H1 (cell line): ENCODE measurements around the gene ORAI3. TPM values are rescaled to one million over a fixed set of nuclear protein-coding genes. Genes with fewer than 3 reads are reported as not detected.

Experiments used
- CTCF ChIA-PET: fragments of 300-600 bp; sonication (Branson Sonifier 250); formaldehyde crosslinking; loops from one replicate; lab custom pipeline; 2021; ENCODE audit not compliant: partially characterized antibody; lab: Charles Lee
- POLR2A ChIA-PET: fragments of 300-600 bp; sonication (Branson Sonifier 250); formaldehyde crosslinking; loops from one replicate; lab custom pipeline; 2021; ENCODE audit warnings: inconsistent platforms; ENCODE audit not compliant: partially characterized antibody; lab: Charles Lee
- DNase-seq, 2 experiments: peaks; one replicate each; pipeline versions ENCODE4 v3.0.0 to v3.0.0-alpha.2; 2010 to 2022; ENCODE audit warnings: low spot score in 2 of 2, low read depth in 1 of 2, mixed read lengths in 1 of 2
- FAIRE-seq: peaks from 2 replicates; lab custom pipeline; 2011; peaks lifted over from hg19 to GRCh38; lab: Jason Lieb, UNC
- H2AFZ ChIP-seq: 2 replicates; pipeline ENCODE4 v1.8.1; 2012; ENCODE audit warnings: low read length, inconsistent platforms
- H2AK5ac ChIP-seq: 2 replicates; pipeline ENCODE4 v1.6.1; 2013; ENCODE audit warnings: low read depth, low read length
- H2BK120ac ChIP-seq: replicated peaks from 2 replicates; pipeline ENCODE3; 2013; ENCODE audit warnings: low read depth, low read length, inconsistent platforms
- H2BK12ac ChIP-seq: 2 replicates; pipeline ENCODE4 v1.6.1; 2013; ENCODE audit warnings: low read depth, low read length
- H2BK15ac ChIP-seq: 2 replicates; pipeline ENCODE4 v1.6.1; 2013; ENCODE audit warnings: low read length
- H2BK20ac ChIP-seq: 2 replicates; pipeline ENCODE4 v1.6.1; 2013; ENCODE audit warnings: low read length
- H2BK5ac ChIP-seq: 2 replicates; pipeline ENCODE4 v1.6.1; 2013; ENCODE audit warnings: low read depth, low read length
- H3K14ac ChIP-seq: 2 replicates; pipeline ENCODE4 v1.6.1; 2013; ENCODE audit warnings: inconsistent platforms; ENCODE audit not compliant: insufficient read length
- H3K18ac ChIP-seq: 2 replicates; pipeline ENCODE4 v1.6.1; 2013; ENCODE audit warnings: low read length; ENCODE audit errors: extremely low read depth
- H3K23ac ChIP-seq: 2 replicates; pipeline ENCODE4 v1.6.1; 2013; ENCODE audit warnings: inconsistent platforms; ENCODE audit not compliant: insufficient read length
- H3K23me2 ChIP-seq: 2 replicates; pipeline ENCODE4 v1.6.1; 2013; ENCODE audit warnings: low read depth, low read length
- H3K27ac ChIP-seq: 2 replicates; pipeline ENCODE4 v1.6.1; 2011; ENCODE audit warnings: low read depth, low read length, inconsistent platforms
- H3K27me3 ChIP-seq, 4 experiments: replicated peaks in 1 of 4; 1 replicate in 1 of 4; 2 replicates in 3 of 4; pipeline versions ENCODE4 v1.6.1 to v1.8.1; 2011 to 2013; ENCODE audit warnings: low read length in 3 of 4, mild to moderate bottlenecking in 3 of 4, inconsistent platforms in 2 of 4, mixed read lengths in 2 of 4, moderate library complexity in 1 of 4; ENCODE audit not compliant: control insufficient read depth in 3 of 4, insufficient read depth in 3 of 4; ENCODE audit errors: extremely low read depth in 1 of 4
- H3K36me3 ChIP-seq, 4 experiments: 2 replicates each; pipeline versions ENCODE4 v1.6.1 to v1.8.1; 2011 to 2013; ENCODE audit warnings: mild to moderate bottlenecking in 4 of 4, low read length in 3 of 4, moderate library complexity in 2 of 4, control low read depth in 1 of 4, inconsistent platforms in 1 of 4; ENCODE audit not compliant: insufficient read depth in 4 of 4, control insufficient read depth in 2 of 4
- H3K4ac ChIP-seq: replicated peaks from 2 replicates; pipeline ENCODE3; 2013; ENCODE audit warnings: low read length, low read depth, mixed read lengths, inconsistent platforms; ENCODE audit not compliant: insufficient read length
- H3K4me1 ChIP-seq, 4 experiments: replicated peaks in 1 of 4; 1 replicate in 1 of 4; 2 replicates in 3 of 4; pipeline versions ENCODE4 v1.6.1 to v1.8.1; 2011 to 2013; ENCODE audit warnings: low read length in 3 of 4, inconsistent platforms in 2 of 4, mixed read lengths in 1 of 4; ENCODE audit not compliant: insufficient read depth in 4 of 4, control insufficient read depth in 3 of 4
- H3K4me2 ChIP-seq, 2 experiments: 2 replicates each; pipeline versions ENCODE4 v1.6.1 to v1.8.1; 2011 to 2013; ENCODE audit warnings: low read depth in 2 of 2, low read length in 2 of 2, control low read depth in 1 of 2, inconsistent platforms in 1 of 2, mild to moderate bottlenecking in 1 of 2; ENCODE audit not compliant: insufficient read depth in 1 of 2
- H3K4me3 ChIP-seq, 4 experiments: fragments of 200-600, 300-600 bp in 1 of 4; sonication (generic), shearing (Covaris generic), sonication (Bioruptor Twin) in 1 of 4; 2 replicates each; pipeline versions ENCODE4 v1.5.1 to v1.8.1; 2011 to 2016; ENCODE audit warnings: low read length in 4 of 4, low read depth in 3 of 4, control low read depth in 2 of 4, inconsistent platforms in 2 of 4, mild to moderate bottlenecking in 2 of 4, mixed read lengths in 1 of 4, moderate library complexity in 1 of 4; ENCODE audit not compliant: insufficient read depth in 2 of 4; ENCODE audit errors: extremely low read depth in 1 of 4
- H3K56ac ChIP-seq: replicated peaks from 2 replicates; pipeline ENCODE3; 2013; ENCODE audit warnings: low read depth, mild to moderate bottlenecking, mixed read lengths, low read length, inconsistent platforms; ENCODE audit not compliant: insufficient read length
- H3K79me1 ChIP-seq: 2 replicates; pipeline ENCODE4 v1.6.1; 2013; ENCODE audit warnings: low read depth, low read length, control low read depth
- H3K79me2 ChIP-seq, 2 experiments: 2 replicates each; pipeline versions ENCODE4 v1.6.1 to v1.8.1; 2012 to 2013; ENCODE audit warnings: low read length in 2 of 2, mild to moderate bottlenecking in 2 of 2, inconsistent platforms in 1 of 2; ENCODE audit not compliant: insufficient read depth in 2 of 2, control insufficient read depth in 1 of 2
- H3K9ac ChIP-seq, 4 experiments: replicated peaks in 1 of 4; 1 replicate in 1 of 4; 2 replicates in 3 of 4; pipeline versions ENCODE4 v1.6.1 to v1.8.1; 2011 to 2013; ENCODE audit warnings: low read depth in 3 of 4, low read length in 3 of 4, control low read depth in 2 of 4, mild to moderate bottlenecking in 2 of 4, moderate library complexity in 2 of 4, inconsistent platforms in 1 of 4; ENCODE audit errors: extremely low read depth in 1 of 4
- H3K9me3 ChIP-seq, 2 experiments: 2 replicates each; pipeline versions ENCODE4 v1.6.1 to v1.8.1; 2012 to 2013; ENCODE audit warnings: mild to moderate bottlenecking in 2 of 2, moderate library complexity in 2 of 2, control low read depth in 1 of 2, inconsistent platforms in 1 of 2, low read depth in 1 of 2, low read length in 1 of 2, mixed read lengths in 1 of 2; ENCODE audit not compliant: insufficient read depth in 2 of 2
- H4K20me1 ChIP-seq, 2 experiments: replicated peaks in 1 of 2; 2 replicates each; pipeline versions ENCODE3 to v1.8.1; 2011 to 2013; ENCODE audit warnings: inconsistent platforms in 2 of 2, low read length in 2 of 2, mild to moderate bottlenecking in 1 of 2; ENCODE audit not compliant: insufficient read depth in 2 of 2, control insufficient read depth in 1 of 2
- H4K5ac ChIP-seq: 2 replicates; pipeline ENCODE4 v1.6.1; 2013; ENCODE audit warnings: low read length, low read depth, mixed read lengths, inconsistent platforms; ENCODE audit not compliant: insufficient read length
- H4K8ac ChIP-seq: 2 replicates; pipeline ENCODE4 v1.8.0; 2013; ENCODE audit warnings: mild to moderate bottlenecking, moderate library complexity, low read length, inconsistent platforms; ENCODE audit not compliant: insufficient read depth; ENCODE audit errors: extremely low read depth
- H4K91ac ChIP-seq: replicated peaks from 2 replicates; pipeline ENCODE3; 2013; ENCODE audit warnings: low read length, mixed read lengths, inconsistent platforms; ENCODE audit not compliant: insufficient read length
- CBX8 ChIP-seq: fragments of 300-800, 300-1000 bp; sonication (generic); IDR thresholded peaks from 2 replicates; pipeline ENCODE4 v1.7.1; 2016; ENCODE audit warnings: low read depth, low read length, borderline replicate concordance
- CTCF ChIP-seq, 3 experiments: IDR thresholded peaks; 1 replicate in 2 of 3; 2 replicates in 1 of 3; pipeline versions ENCODE4 v1.5.1 to v1.6.1; 2011; ENCODE audit warnings: low read length in 3 of 3, mild to moderate bottlenecking in 3 of 3, inconsistent platforms in 2 of 3, low read depth in 1 of 3, moderate library complexity in 1 of 3; ENCODE audit not compliant: insufficient read depth in 1 of 3; ENCODE audit errors: control extremely low read depth in 1 of 3
- EGR1 ChIP-seq: IDR thresholded peaks from 2 replicates; pipeline ENCODE4 v1.6.1; 2011; ENCODE audit warnings: low read depth, low read length, borderline replicate concordance
- EP300 ChIP-seq, 2 experiments: IDR thresholded peaks; 1 replicate in 1 of 2; 2 replicates in 1 of 2; pipeline ENCODE4 v1.6.1; 2011 to 2012; ENCODE audit warnings: low read depth in 2 of 2, low read length in 2 of 2, mild to moderate bottlenecking in 2 of 2, borderline replicate concordance in 1 of 2, inconsistent platforms in 1 of 2, moderate library complexity in 1 of 2
- SIX5 ChIP-seq: IDR thresholded peaks from 2 replicates; pipeline ENCODE4 v1.6.1; 2011; ENCODE audit warnings: mild to moderate bottlenecking, low read depth, low read length
- SP1 ChIP-seq: IDR thresholded peaks from 2 replicates; pipeline ENCODE4 v1.6.1; 2011; ENCODE audit warnings: low read depth, low read length
- TBP ChIP-seq: IDR thresholded peaks from 2 replicates; pipeline ENCODE4 v1.6.1; 2011; ENCODE audit warnings: low read depth, low read length, improper control_type of control experiment
- WGBS, 2 experiments: shearing (Covaris generic) in 1 of 2; methylation state at CpG; one replicate each; pipeline versions ENCODE4 v1.1.6 to v1.1.7; 2013 to 2015; ENCODE audit warnings: low lambda C conversion rate in 2 of 2, mixed read lengths in 2 of 2, inconsistent platforms in 1 of 2, low coverage in 1 of 2, missing lambda C conversion rate in 1 of 2; ENCODE audit not compliant: insufficient replicate concordance in 2 of 2, insufficient coverage in 1 of 2, insufficient read length in 1 of 2; ENCODE audit errors: extremely low coverage in 1 of 2, missing lambda C conversion rate in 1 of 2; 5-methylcytosine and 5-hydroxymethylcytosine counted together
- polyA plus RNA-seq, 7 experiments: library from polyadenylated mRNA; depleted of rRNA in 3 of 7; stranded (reverse) in 5 of 7; unstranded in 2 of 7; fragments of >200 nt in 5 of 7; fragments of 200-250 nt in 2 of 7; gene quantifications; 1 replicate in 5 of 7; 2 replicates in 1 of 7; 4 replicates in 1 of 7; pipeline versions ENCODE4 v1.2.1 to v1.2.3, GENCODE V29; 2011 to 2013; ENCODE audit warnings: missing spikeins in 2 of 7, mixed read lengths in 2 of 7
- total RNA-seq: library from RNA; stranded (reverse); fragmentation: NEBNext Ultra II Directional; extraction: Animal tissue kit (Norgen Biotek cat#: 25700); gene quantifications from 2 replicates; pipeline ENCODE4 v1.2.1, GENCODE V29; 2021

The ORAI3 gene
- total and polyA plus RNA-seq, 2 of the 8 experiments (the other 6 are each of a cell fraction or from before 2014, with no cell fraction given) = 8.7 to 24.5 TPM

GRCh38 chr16:30971298-30971697, 22.4 kb downstream of the ORAI3 start:
- H3K9ac ChIP-seq = no peak overlapping the region
- WGBS, 2 experiments = 95% methylated on average over 8 of the region's 14 CpGs; no CpG with 5 or more reads in 1 of the 2 experiments
- no peaks in the 10 kb centered on the region for H3K9me3 ChIP-seq
- H3K4me1 ChIP-seq = no peaks in the 10 kb centered on the region
- no peak overlapping the region for H3K23ac ChIP-seq
- no peak overlapping the region for H2BK12ac ChIP-seq
- H2BK120ac ChIP-seq = no peak overlapping the region
- no peak overlapping the region for H2BK15ac ChIP-seq
- peaks cover 0 to 6% of the 10 kb centered on the region in 2 experiments for H4K20me1 ChIP-seq
- no peak overlapping the region for H2AK5ac ChIP-seq
- no peak overlapping the region for H4K91ac ChIP-seq
- H3K27ac ChIP-seq = no peak overlapping the region
- ChIA-PET CTCF (interaction anchor here (1.0 kb wide), 1 partner anchor 13 kb away, joined by 3 read pairs; the partner anchor contains the start of gene HSD3B7), POLR2A (interaction anchor here (0.5 to 5.0 kb wide), 5 partner anchors 10 to 236 kb away, joined by 3 to 26 read pairs (median 9); partner anchors contain the start of genes HSD3B7 and SETD1A)
- H3K23me2 ChIP-seq = peaks cover 2% of the 10 kb centered on the region; the same call in 1 of the 2 replicates
- H3K27me3 ChIP-seq = no peaks in the 10 kb centered on the region
- no peak overlapping the region for H3K18ac ChIP-seq
- no peak overlapping the region for H3K14ac ChIP-seq
- peaks cover 35 to 70% (median 54%) of the 10 kb centered on the region in 4 experiments for H3K36me3 ChIP-seq
- no peaks in the 10 kb centered on the region; the same call in 1 of the 2 replicates for H3K79me1 ChIP-seq
- H2BK5ac ChIP-seq = no peak overlapping the region
- FAIRE-seq (no peak), DNase-seq (no peak)
- no peak overlapping the region for H2BK20ac ChIP-seq
- no peak overlapping the region for H3K4me2 ChIP-seq
- H3K79me2 ChIP-seq = no peaks in the 10 kb centered on the region
- H3K4me3 ChIP-seq = no peak overlapping the region
- no peak overlapping the region for H4K8ac ChIP-seq
- H3K4ac ChIP-seq = no peak overlapping the region
- no peak overlapping the region for H3K56ac ChIP-seq
- no peak overlapping the region for H2AFZ ChIP-seq
- TF ChIP-seq CTCF (IDR thresholded peaks at IDR 0.05; ENCODE audit: control extremely low read depth in 1 of 3, insufficient read depth in 1 of 3, low read depth in 1 of 3, low read length in 3 of 3) (no peak), CBX8 (no peak), EP300 (IDR thresholded peaks at IDR 0.05; ENCODE audit: borderline replicate concordance in 1 of 2, low read depth in 2 of 2, low read length in 2 of 2) (no peak), EGR1 (no peak), SIX5 (no peak), TBP (no peak), SP1 (no peak)
- H4K5ac ChIP-seq = no peak overlapping the region
